ENCODE measurements around the gene UCHL1. TPM values are rescaled to one million over a fixed set of nuclear protein-coding genes. Genes with fewer than 3 reads are reported as not detected.

UCHL1 gene
- total and polyA plus RNA-seq, 2 of the 13 experiments (the other 11 are each of a cell fraction or from before 2014, with no cell fraction given): not detected

GRCh38 chr4:41303372-41304118 lies 46.8 kb downstream of the UCHL1 start:
- ATAC-seq: no peak
- TF ChIP-seq ZNF317 (CRISPR knock-in tag; IDR thresholded peaks at IDR 0.05) (no peak), ZKSCAN8 (CRISPR knock-in tag; IDR thresholded peaks at IDR 0.05; ENCODE audit: borderline replicate concordance) (no peak), ZNF556 (CRISPR knock-in tag; IDR thresholded peaks at IDR 0.05; ENCODE audit: borderline replicate concordance) (no peak), PAF1 (CRISPR knock-in tag; IDR thresholded peaks at IDR 0.05) (no peak), ZNF143 (CRISPR knock-in tag; IDR thresholded peaks at IDR 0.05) (no peak), AKNA (CRISPR knock-in tag; IDR thresholded peaks at IDR 0.05; ENCODE audit: borderline replicate concordance) (no peak), SIN3B (IDR thresholded peaks at IDR 0.05; ENCODE audit: low read length) (no peak), ZMYM3 (CRISPR knock-in tag; IDR thresholded peaks at IDR 0.05) (no peak), SP5 (CRISPR knock-in tag; IDR thresholded peaks at IDR 0.05; ENCODE audit: borderline replicate concordance, low read depth) (no peak), ZBTB39 (CRISPR knock-in tag; IDR thresholded peaks at IDR 0.05) (no peak), TFDP1 (CRISPR knock-in tag; IDR thresholded peaks at IDR 0.05; ENCODE audit: borderline replicate concordance) (no peak), ZNF331 (CRISPR knock-in tag; IDR thresholded peaks at IDR 0.05) (no peak)
- TF ChIP-seq, protein P1, sequence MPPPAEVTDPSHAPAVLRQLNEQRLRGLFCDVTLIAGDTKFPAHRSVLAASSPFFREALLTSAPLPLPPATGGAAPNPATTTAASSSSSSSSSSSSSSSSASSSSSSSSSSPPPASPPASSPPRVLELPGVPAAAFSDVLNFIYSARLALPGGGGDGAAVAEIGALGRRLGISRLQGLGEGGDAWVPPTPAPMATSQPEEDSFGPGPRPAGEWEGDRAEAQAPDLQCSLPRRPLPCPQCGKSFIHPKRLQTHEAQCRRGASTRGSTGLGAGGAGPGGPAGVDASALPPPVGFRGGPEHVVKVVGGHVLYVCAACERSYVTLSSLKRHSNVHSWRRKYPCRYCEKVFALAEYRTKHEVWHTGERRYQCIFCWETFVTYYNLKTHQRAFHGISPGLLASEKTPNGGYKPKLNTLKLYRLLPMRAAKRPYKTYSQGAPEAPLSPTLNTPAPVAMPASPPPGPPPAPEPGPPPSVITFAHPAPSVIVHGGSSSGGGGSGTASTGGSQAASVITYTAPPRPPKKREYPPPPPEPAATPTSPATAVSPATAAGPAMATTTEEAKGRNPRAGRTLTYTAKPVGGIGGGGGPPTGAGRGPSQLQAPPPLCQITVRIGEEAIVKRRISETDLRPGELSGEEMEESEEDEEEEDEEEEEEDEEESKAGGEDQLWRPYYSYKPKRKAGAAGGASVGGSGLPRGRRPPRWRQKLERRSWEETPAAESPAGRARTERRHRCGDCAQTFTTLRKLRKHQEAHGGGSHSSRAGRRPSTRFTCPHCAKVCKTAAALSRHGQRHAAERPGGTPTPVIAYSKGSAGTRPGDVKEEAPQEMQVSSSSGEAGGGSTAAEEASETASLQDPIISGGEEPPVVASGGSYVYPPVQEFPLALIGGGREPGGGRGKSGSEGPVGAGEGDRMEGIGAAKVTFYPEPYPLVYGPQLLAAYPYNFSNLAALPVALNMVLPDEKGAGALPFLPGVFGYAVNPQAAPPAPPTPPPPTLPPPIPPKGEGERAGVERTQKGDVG (CRISPR knock-in tag; IDR thresholded peaks at IDR 0.05; ENCODE audit: borderline replicate concordance): no peak

More at GRCh38 chr4:41303372-41304118, 46.8 kb downstream of the UCHL1 start:
- Histone ChIP-seq H3K27ac (ENCODE audit: extremely low read length, insufficient read depth, low read length) (no peak overlapping the region), H3K36me3 (replicated peaks in 1 of 2; ENCODE audit: control insufficient read depth in 1 of 2, insufficient read depth in 2 of 2, low read length in 2 of 2) (no peaks in the 10 kb centered on the region), H3K27me3 (ENCODE audit: control insufficient read depth in 1 of 2, insufficient read depth in 2 of 2, low read length in 2 of 2) (peaks cover 2 to 4% of the 10 kb centered on the region in 2 experiments; a peak in 1 of 5 replicates), H3K4me3 (replicated peaks in 1 of 3; ENCODE audit: insufficient read depth in 1 of 3, low read depth in 2 of 3, low read length in 3 of 3) (no peak overlapping the region), H3K9ac (ENCODE audit: insufficient read depth, low read depth, low read length) (no peak overlapping the region), H2AFZ (ENCODE audit: low read length) (no peak overlapping the region), H3K4me2 (ENCODE audit: low read depth, low read length) (no peak overlapping the region), H3K9me3 (ENCODE audit: low read length) (no peaks in the 10 kb centered on the region), H3K4me1 (ENCODE audit: insufficient read depth, low read length) (no peaks in the 10 kb centered on the region), H3K79me2 (ENCODE audit: insufficient read depth, low read length) (no peaks in the 10 kb centered on the region), H4K20me1 (ENCODE audit: insufficient read depth, low read length) (no peaks in the 10 kb centered on the region)
- in situ Hi-C loops (cut with HindIII; ENCODE audit: extremely low pct_ligation_motif_present, low pct_unique_long_range_greater_than_20kb): no loop called here
- ChIA-PET POLR2A (no interaction called here), CTCF (ENCODE audit: low intra/inter-chr PET ratio, low total read pairs) (no interaction called here)
- 3% methylated on average over 3 of the region's 3 CpGs for WGBS (ENCODE audit: low lambda C conversion rate)
- no TSS peak for BruUV-seq (replicated peaks)
- DNase-seq (ENCODE audit: low spot score) (no peak), FAIRE-seq (no peak)
- intact Hi-C loops (cut with micrococcal nuclease; ENCODE audit: unreplicated experiment): no loop called here
